Trophoblast cell (in vitro differentiated cells and primary cell): ENCODE data around the gene SLC30A7.
A peak's percentile ranks its signal among the peaks of the same experiment; 100 is the strongest.

Source experiments
- DNase-seq, 2 donors: peaks; one replicate each; pipeline ENCODE4 v3.0.0-alpha.2; 2016
- H2AFZ ChIP-seq: 2 replicates; pipeline ENCODE4 v1.6.1; 2013; ENCODE audit warnings: low read length, moderate library complexity, mild to moderate bottlenecking; ENCODE audit not compliant: insufficient read depth, poor library complexity
- H2AK5ac ChIP-seq: 2 replicates; pipeline ENCODE4 v1.6.1; 2013; ENCODE audit warnings: mild to moderate bottlenecking, low read length
- H2BK120ac ChIP-seq: 2 replicates; pipeline ENCODE4 v1.6.1; 2013; ENCODE audit warnings: low read length, mild to moderate bottlenecking, moderate library complexity; ENCODE audit not compliant: insufficient read depth, poor library complexity
- H2BK12ac ChIP-seq: 2 replicates; pipeline ENCODE4 v1.6.1; 2013; ENCODE audit warnings: mild to moderate bottlenecking, low read length, moderate library complexity
- H2BK5ac ChIP-seq: 2 replicates; pipeline ENCODE4 v1.6.1; 2013; ENCODE audit warnings: low read length, low read depth, moderate library complexity, mild to moderate bottlenecking; ENCODE audit not compliant: poor library complexity
- H3K14ac ChIP-seq: 2 replicates; pipeline ENCODE4 v1.6.1; 2013; ENCODE audit warnings: mild to moderate bottlenecking, low read length
- H3K18ac ChIP-seq: 2 replicates; pipeline ENCODE4 v1.6.1; 2013; ENCODE audit warnings: mild to moderate bottlenecking, low read length
- H3K23ac ChIP-seq: 2 replicates; pipeline ENCODE4 v1.6.1; 2013; ENCODE audit warnings: low read length
- H3K27ac ChIP-seq: 2 replicates; pipeline ENCODE4 v1.5.1; 2013; ENCODE audit warnings: low read depth, mild to moderate bottlenecking, inconsistent platforms, low read length, moderate library complexity
- H3K27me3 ChIP-seq: 2 replicates; pipeline ENCODE4 v1.6.1; 2013; ENCODE audit warnings: inconsistent platforms, mild to moderate bottlenecking, low read length, moderate library complexity; ENCODE audit not compliant: insufficient read depth
- H3K36me3 ChIP-seq, 2 experiments: 1 replicate in 1 of 2; 2 replicates in 1 of 2; pipeline ENCODE4 v1.6.1; 2013; ENCODE audit warnings: low read length in 2 of 2, mild to moderate bottlenecking in 2 of 2, moderate library complexity in 1 of 2; ENCODE audit not compliant: insufficient read depth in 2 of 2, control insufficient read depth in 1 of 2
- H3K4ac ChIP-seq: 2 replicates; pipeline ENCODE4 v1.6.1; 2013; ENCODE audit warnings: low read depth, mild to moderate bottlenecking, low read length, moderate library complexity
- H3K4me1 ChIP-seq, 2 experiments: 1 replicate in 1 of 2; 2 replicates in 1 of 2; pipeline ENCODE4 v1.6.1; 2013; ENCODE audit warnings: low read length in 2 of 2, mild to moderate bottlenecking in 2 of 2, moderate library complexity in 1 of 2; ENCODE audit not compliant: insufficient read depth in 2 of 2, control insufficient read depth in 1 of 2
- H3K4me2 ChIP-seq: 2 replicates; pipeline ENCODE4 v1.6.1; 2013; ENCODE audit warnings: inconsistent platforms, mild to moderate bottlenecking, low read length, moderate library complexity
- H3K4me3 ChIP-seq: 2 replicates; pipeline ENCODE4 v1.5.1; 2013; ENCODE audit warnings: mild to moderate bottlenecking, low read depth, low read length, inconsistent platforms
- H3K79me1 ChIP-seq: one replicate; pipeline ENCODE4 v1.6.1; 2013; ENCODE audit warnings: low read length
- H3K79me2 ChIP-seq: 2 replicates; pipeline ENCODE4 v1.6.1; 2013; ENCODE audit warnings: low read length, mild to moderate bottlenecking; ENCODE audit not compliant: control insufficient read depth, insufficient read depth, poor library complexity
- H3K9ac ChIP-seq: 2 replicates; pipeline ENCODE4 v1.6.1; 2013; ENCODE audit warnings: mild to moderate bottlenecking, low read length
- H3K9me3 ChIP-seq: 2 replicates; pipeline ENCODE4 v1.6.1; 2013; ENCODE audit warnings: low read depth, mild to moderate bottlenecking, control low read depth, inconsistent platforms, low read length; ENCODE audit not compliant: insufficient read depth
- H4K12ac ChIP-seq: 2 replicates; pipeline ENCODE4 v1.6.1; 2013; ENCODE audit warnings: low read depth, mild to moderate bottlenecking, low read length, moderate library complexity
- H4K8ac ChIP-seq: 2 replicates; pipeline ENCODE4 v1.6.1; 2013; ENCODE audit warnings: low read depth, mild to moderate bottlenecking, low read length, moderate library complexity
- H4K91ac ChIP-seq: one replicate; pipeline ENCODE4 v1.6.1; 2013; ENCODE audit warnings: low read depth, mild to moderate bottlenecking, low read length, moderate library complexity
- WGBS: extraction: QIAGEN DNeasy Blood & Tissue Kit; methylation state at CpG from one replicate; pipeline ENCODE4 v1.1.7; 2013; ENCODE audit warnings: missing lambda C conversion rate; ENCODE audit not compliant: insufficient read length, insufficient coverage; ENCODE audit errors: extremely low coverage; 5-methylcytosine and 5-hydroxymethylcytosine counted together

Gene SLC30A7

GRCh38 chr1:100959502-100960060 is 63.7 kb downstream of the SLC30A7 start:
- H3K79me1 ChIP-seq = no peaks in the 10 kb centered on the region
- WGBS = no CpG with 5 or more reads among the region's 5 CpGs
- no peaks in the 10 kb centered on the region for H3K4me1 ChIP-seq
- H2AK5ac ChIP-seq = no peak overlapping the region
- H2BK5ac ChIP-seq = no peak overlapping the region
- no peak overlapping the region for H3K23ac ChIP-seq
- H3K27me3 ChIP-seq = no peaks in the 10 kb centered on the region
- H3K9me3 ChIP-seq = no peaks in the 10 kb centered on the region
- no peak overlapping the region for H2BK120ac ChIP-seq
- H3K14ac ChIP-seq = no peak overlapping the region
- DNase-seq = no peak
- no peak overlapping the region for H3K4ac ChIP-seq
- H3K18ac ChIP-seq = no peak overlapping the region
- H4K91ac ChIP-seq = no peak overlapping the region
- H3K79me2 ChIP-seq = no peaks in the 10 kb centered on the region
- no peak overlapping the region for H2AFZ ChIP-seq
- H4K12ac ChIP-seq = no peak overlapping the region
- H3K36me3 ChIP-seq = no peaks in the 10 kb centered on the region
- H2BK12ac ChIP-seq = no peak overlapping the region
- H4K8ac ChIP-seq = no peak overlapping the region
- no peak overlapping the region for H3K4me2 ChIP-seq
- no peak overlapping the region for H3K9ac ChIP-seq
- H3K27ac ChIP-seq = no peak overlapping the region
- H3K4me3 ChIP-seq = no peak overlapping the region

GRCh38 chr1:100960098-100960497 is 64.2 kb downstream of the SLC30A7 start:
- Histone ChIP-seq H3K23ac (no peak overlapping the region), H3K4me2 (no peak overlapping the region), H2AK5ac (no peak overlapping the region), H3K9ac (no peak overlapping the region), H3K27ac (no peak overlapping the region), H3K36me3 (no peaks in the 10 kb centered on the region), H4K8ac (no peak overlapping the region), H2BK12ac (no peak overlapping the region), H2BK5ac (no peak overlapping the region), H3K4me3 (no peak overlapping the region), H3K18ac (no peak overlapping the region), H2BK120ac (no peak overlapping the region), H3K79me1 (no peaks in the 10 kb centered on the region), H4K91ac (no peak overlapping the region), H3K14ac (no peak overlapping the region), H3K27me3 (no peaks in the 10 kb centered on the region), H4K12ac (no peak overlapping the region), H3K79me2 (no peaks in the 10 kb centered on the region), H2AFZ (no peak overlapping the region), H3K4me1 (no peaks in the 10 kb centered on the region), H3K9me3 (no peaks in the 10 kb centered on the region), H3K4ac (no peak overlapping the region)
- no peak for DNase-seq
- whole genome bisulfite sequencing = no CpG with 5 or more reads among the region's 1 CpG

- no peak overlapping the region for H3K4me2 ChIP-seq
- H3K9ac ChIP-seq = no peak overlapping the region
- no peaks in the 10 kb centered on the region for H3K79me1 ChIP-seq
- H2AK5ac ChIP-seq = no peak overlapping the region
- no peak overlapping the region for H4K12ac ChIP-seq
- H4K8ac ChIP-seq = no peak overlapping the region
- WGBS = no CpG with 5 or more reads among the region's 1 CpG
- no peak overlapping the region for H3K4ac ChIP-seq
- no peak overlapping the region for H2BK120ac ChIP-seq
- H3K14ac ChIP-seq = no peak overlapping the region
- H2BK5ac ChIP-seq = no peak overlapping the region
- no peak overlapping the region for H3K18ac ChIP-seq
- DNase-seq = no peak
- peaks cover 7 to 9% of the 10 kb centered on the region in 2 experiments for H3K36me3 ChIP-seq
- H3K23ac ChIP-seq = no peak overlapping the region
- H3K27me3 ChIP-seq = no peaks in the 10 kb centered on the region
- H3K4me3 ChIP-seq = no peak overlapping the region
- H2AFZ ChIP-seq = no peak overlapping the region
- H2BK12ac ChIP-seq = no peak overlapping the region
- H3K79me2 ChIP-seq = no peaks in the 10 kb centered on the region
- H3K27ac ChIP-seq = no peak overlapping the region
- H3K9me3 ChIP-seq = no peaks in the 10 kb centered on the region
- no peaks in the 10 kb centered on the region for H3K4me1 ChIP-seq
- H4K91ac ChIP-seq = no peak overlapping the region
These were observed 72.7 kb downstream of the SLC30A7 start for GRCh38 chr1:100968621-100969020.

- H3K27me3 ChIP-seq = no peaks in the 10 kb centered on the region
- H3K79me1 ChIP-seq = no peaks in the 10 kb centered on the region
- no peak overlapping the region for H2AFZ ChIP-seq
- H4K12ac ChIP-seq = no peak overlapping the region
- H3K14ac ChIP-seq = no peak overlapping the region
- no peak overlapping the region for H3K27ac ChIP-seq
- no peaks in the 10 kb centered on the region for H3K9me3 ChIP-seq
- no peak overlapping the region for H4K8ac ChIP-seq
- H3K4ac ChIP-seq = no peak overlapping the region
- no peak overlapping the region for H2BK12ac ChIP-seq
- H3K9ac ChIP-seq = no peak overlapping the region
- no peak overlapping the region for H3K23ac ChIP-seq
- peaks cover 7 to 9% of the 10 kb centered on the region in 2 experiments for H3K36me3 ChIP-seq
- H3K18ac ChIP-seq = no peak overlapping the region
- H3K4me1 ChIP-seq = no peaks in the 10 kb centered on the region
- H2AK5ac ChIP-seq = no peak overlapping the region
- H2BK120ac ChIP-seq = no peak overlapping the region
- no peak overlapping the region for H4K91ac ChIP-seq
- peak in 1 of 2 donors; percentile 5 for DNase-seq
- no peaks in the 10 kb centered on the region for H3K79me2 ChIP-seq
- no CpG with 5 or more reads among the region's 2 CpGs for WGBS
- H3K4me3 ChIP-seq = no peak overlapping the region
- H2BK5ac ChIP-seq = no peak overlapping the region
- no peak overlapping the region for H3K4me2 ChIP-seq
These were observed 73.4 kb downstream of the SLC30A7 start for GRCh38 chr1:100969327-100969726.
